ENCODE data around the gene PCED1B.
A peak's percentile ranks its signal among the peaks of the same experiment; 100 is the strongest.
"Not testable (repeated sequence)": the region's sequence is repeated elsewhere in the genome, so short reads cannot be mapped to it uniquely, and the experiment has no call there.

Gene PCED1B

DNA sequence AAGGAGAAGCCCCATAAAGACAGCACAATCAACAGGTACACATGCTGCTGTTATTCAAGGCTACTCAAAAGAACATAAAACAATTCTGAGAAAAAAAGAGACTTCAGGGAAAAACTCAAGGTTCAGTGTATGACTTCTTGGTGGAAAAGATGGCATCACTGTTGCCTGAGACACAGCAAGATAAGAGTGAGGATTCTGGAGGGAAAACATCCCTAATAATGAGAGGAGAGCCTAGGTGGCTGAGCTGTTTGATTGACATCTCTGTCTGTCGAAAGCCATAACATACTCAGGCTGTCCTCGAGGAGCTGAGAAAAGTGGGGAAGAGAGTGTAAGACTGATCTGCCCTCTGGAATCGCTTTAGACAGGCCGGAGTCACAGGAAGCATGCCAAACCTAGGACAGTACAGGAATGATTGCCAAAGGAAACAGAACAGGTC, 193.8 kb downstream of the PCED1B start:
- H3K4me3 ChIP-seq (replicated peaks; ENCODE audit: low read depth, low read length), result no peak overlapping the region
- TF ChIP-seq, protein P1, sequence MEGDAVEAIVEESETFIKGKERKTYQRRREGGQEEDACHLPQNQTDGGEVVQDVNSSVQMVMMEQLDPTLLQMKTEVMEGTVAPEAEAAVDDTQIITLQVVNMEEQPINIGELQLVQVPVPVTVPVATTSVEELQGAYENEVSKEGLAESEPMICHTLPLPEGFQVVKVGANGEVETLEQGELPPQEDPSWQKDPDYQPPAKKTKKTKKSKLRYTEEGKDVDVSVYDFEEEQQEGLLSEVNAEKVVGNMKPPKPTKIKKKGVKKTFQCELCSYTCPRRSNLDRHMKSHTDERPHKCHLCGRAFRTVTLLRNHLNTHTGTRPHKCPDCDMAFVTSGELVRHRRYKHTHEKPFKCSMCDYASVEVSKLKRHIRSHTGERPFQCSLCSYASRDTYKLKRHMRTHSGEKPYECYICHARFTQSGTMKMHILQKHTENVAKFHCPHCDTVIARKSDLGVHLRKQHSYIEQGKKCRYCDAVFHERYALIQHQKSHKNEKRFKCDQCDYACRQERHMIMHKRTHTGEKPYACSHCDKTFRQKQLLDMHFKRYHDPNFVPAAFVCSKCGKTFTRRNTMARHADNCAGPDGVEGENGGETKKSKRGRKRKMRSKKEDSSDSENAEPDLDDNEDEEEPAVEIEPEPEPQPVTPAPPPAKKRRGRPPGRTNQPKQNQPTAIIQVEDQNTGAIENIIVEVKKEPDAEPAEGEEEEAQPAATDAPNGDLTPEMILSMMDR (IDR thresholded peaks at IDR 0.05; ENCODE audit: low read depth, low read length, missing control alignments), result no peak
- DNase-seq (ENCODE audit: extremely low read depth, low read depth), result no peak

DNA sequence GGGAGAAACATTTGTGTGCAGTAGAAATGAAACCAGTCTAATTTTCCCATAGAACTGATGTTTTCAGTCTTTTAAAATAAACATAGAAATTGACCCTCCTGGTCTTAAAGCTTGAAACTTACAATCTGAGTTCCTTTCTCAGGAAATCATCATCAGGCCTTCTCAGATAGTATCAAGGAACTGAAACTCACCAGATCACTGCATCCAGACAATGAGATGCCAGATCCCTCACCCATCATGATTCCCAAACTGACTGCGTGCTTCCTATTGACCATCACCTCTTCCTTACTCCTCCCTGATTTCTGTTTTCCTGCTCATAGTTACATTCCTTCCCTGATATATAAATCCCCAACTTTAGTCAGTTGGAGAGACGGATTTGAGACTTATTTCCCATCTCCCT, 195.3 kb downstream of the PCED1B start:
- TF ChIP-seq, protein P1 (IDR thresholded peaks at IDR 0.05; ENCODE audit: low read depth, low read length, missing control alignments), result no peak
- no peak overlapping the region for H3K4me3 ChIP-seq (replicated peaks; ENCODE audit: low read depth, low read length)
- DNase-seq (ENCODE audit: extremely low read depth, low read depth), result no peak

DNA sequence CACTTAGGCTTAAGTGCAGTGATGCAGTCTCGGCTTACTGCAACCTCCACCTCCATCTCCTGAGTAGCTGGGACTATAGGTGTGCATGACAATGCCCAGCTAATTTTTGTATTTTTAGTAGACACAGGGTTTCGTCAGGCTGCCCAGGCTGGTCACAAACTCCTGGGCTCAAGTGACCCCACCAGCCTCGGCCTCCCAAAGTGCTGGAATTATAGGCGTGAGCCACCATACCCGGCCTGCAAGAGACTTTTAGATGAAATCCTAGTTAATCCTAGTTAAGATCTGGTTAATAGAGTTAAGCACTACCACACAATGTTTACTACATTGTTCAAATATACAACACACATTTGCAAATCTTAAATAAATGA, 196.8 kb downstream of the PCED1B start:
- no peak overlapping the region for H3K4me3 ChIP-seq (replicated peaks; ENCODE audit: low read depth, low read length)
- no peak for DNase-seq (ENCODE audit: extremely low read depth, low read depth)
- TF ChIP-seq, protein P1 (IDR thresholded peaks at IDR 0.05; ENCODE audit: low read depth, low read length, missing control alignments), result no peak

GRCh38 chr12:47276621-47277309, 197.3 kb downstream of the PCED1B start:
- no peak overlapping the region for H3K4me3 ChIP-seq (replicated peaks; ENCODE audit: low read depth, low read length)
- TF ChIP-seq, protein P1 (IDR thresholded peaks at IDR 0.05; ENCODE audit: low read depth, low read length, missing control alignments), result no peak
- peak; percentile 32 for DNase-seq (ENCODE audit: extremely low read depth, low read depth)

DNA sequence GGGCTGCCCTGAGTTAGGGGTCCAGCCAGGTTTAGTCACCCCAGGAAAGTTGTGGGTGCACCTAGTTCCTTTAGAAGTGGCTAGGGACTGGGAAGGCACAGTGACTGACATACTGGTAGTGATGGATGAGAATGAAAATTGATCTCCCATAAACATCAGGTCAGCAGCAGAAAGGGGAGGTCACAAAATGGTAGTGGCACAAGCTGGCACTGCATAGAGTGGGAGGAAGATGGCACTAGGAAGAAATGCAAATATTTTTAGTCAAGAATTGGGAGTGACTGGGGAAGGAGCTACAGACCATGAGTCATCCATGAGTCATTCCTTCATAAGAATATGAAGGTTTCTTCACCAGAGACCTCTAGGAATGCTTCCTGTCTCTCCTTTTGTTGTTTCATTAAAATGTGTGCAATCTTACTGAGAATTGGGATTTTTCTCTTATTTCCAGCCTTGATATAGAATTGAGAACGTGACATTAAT, 198.6 kb downstream of the PCED1B start:
- DNase-seq (ENCODE audit: extremely low read depth, low read depth), result peak; percentile 82
- H3K4me3 ChIP-seq (replicated peaks; ENCODE audit: low read depth, low read length), result no peak overlapping the region
- TF ChIP-seq, protein P1 (IDR thresholded peaks at IDR 0.05; ENCODE audit: low read depth, low read length, missing control alignments), result no peak

DNA sequence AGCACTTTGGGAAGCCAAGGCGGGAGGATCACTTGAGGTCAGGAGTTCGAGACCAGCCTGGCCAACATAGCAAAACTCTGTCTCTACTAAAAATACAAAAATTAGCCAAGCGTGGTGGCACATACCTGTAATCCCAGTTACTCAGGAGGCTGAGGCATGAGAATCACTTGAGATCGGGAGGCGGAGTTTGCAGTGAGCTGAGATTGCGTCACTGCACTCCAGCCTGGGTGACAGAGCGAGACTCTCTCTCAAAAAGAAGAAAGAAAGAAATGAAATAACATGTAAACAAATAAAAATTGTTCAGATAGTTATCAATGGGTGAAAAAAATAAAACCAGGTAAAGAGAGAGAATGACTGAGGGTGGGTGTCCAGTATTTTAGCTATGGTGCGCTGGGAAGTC, 200.3 kb downstream of the PCED1B start:
- not testable (repeated sequence) for H3K4me3 ChIP-seq (replicated peaks; ENCODE audit: low read depth, low read length); DNase-seq (ENCODE audit: extremely low read depth, low read depth)

DNA sequence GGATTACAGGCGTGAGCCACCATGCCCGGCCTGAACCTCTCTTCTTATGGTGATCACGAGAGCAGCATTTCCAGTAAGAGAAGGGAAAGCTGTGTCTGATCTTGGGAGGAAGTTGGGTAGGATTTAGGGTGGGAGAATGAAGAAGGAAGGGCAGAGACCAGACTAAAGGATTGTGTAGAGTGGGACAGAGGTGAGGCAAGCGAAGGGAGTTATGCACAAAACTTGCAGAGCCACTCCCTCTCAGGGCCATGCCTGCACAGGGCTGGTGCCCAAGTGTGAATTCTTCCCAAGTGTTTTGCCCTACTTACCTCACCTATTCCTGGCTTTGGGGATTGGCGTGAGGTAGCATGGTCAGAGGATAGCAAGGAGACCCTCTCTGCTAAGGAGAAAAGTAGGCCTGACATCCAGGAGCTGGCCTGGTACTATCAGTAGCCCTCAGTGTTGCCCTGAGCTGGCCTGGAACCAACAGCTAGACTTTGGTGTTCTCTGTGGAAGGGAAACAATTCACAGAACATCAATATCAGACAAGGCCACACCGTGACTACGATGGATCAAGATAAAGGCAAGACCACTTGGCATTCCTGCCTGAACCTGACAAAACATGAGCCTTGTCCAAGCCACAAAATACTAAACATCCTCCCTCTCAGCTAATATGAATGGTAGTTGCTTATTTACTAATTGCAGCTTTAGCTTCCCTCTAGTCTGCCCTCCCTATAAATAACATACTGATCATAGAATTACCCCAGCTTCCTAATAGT, 201.3 kb downstream of the PCED1B start:
- TF ChIP-seq, protein P1 (IDR thresholded peaks at IDR 0.05; ENCODE audit: low read depth, low read length, missing control alignments), result no peak
- no peak for DNase-seq (ENCODE audit: extremely low read depth, low read depth)
- no peak overlapping the region for H3K4me3 ChIP-seq (replicated peaks; ENCODE audit: low read depth, low read length)

All from HFF-Myc (cell line).